Neural progenitor cell (in vitro differentiated cells): Measurements from ENCODE around the gene SSUH2. TPM values are rescaled to one million over a fixed set of nuclear protein-coding genes. Genes with fewer than 3 reads are reported as not detected.

Experiments used
- DNase-seq: peaks from one replicate; pipeline ENCODE4 v3.0.0-alpha.2; 2016; ENCODE audit warnings: low spot score
- H2AFZ ChIP-seq: fragments of 200-600 bp; sonication (generic); replicated peaks from 2 replicates; pipeline ENCODE4 v1.6.1; 2016; ENCODE audit warnings: antibody characterized with exemption
- H3F3A ChIP-seq: fragments of 200-600 bp; sonication (generic); 2 replicates; pipeline ENCODE4 v1.6.1; 2016; ENCODE audit warnings: antibody characterized with exemption, low read depth
- H3K27ac ChIP-seq: fragments of 200-600 bp; sonication (generic); 2 replicates; pipeline ENCODE4 v1.5.1; 2016; ENCODE audit warnings: mild to moderate bottlenecking
- H3K27me3 ChIP-seq: fragments of 200-600 bp; sonication (generic); 2 replicates; pipeline ENCODE4 v1.6.1; 2016; ENCODE audit warnings: mild to moderate bottlenecking, moderate library complexity
- H3K36me3 ChIP-seq: fragments of 200-600 bp; sonication (generic); 2 replicates; pipeline ENCODE4 v1.5.1; 2016
- H3K4me1 ChIP-seq: fragments of 200-600 bp; sonication (generic); 2 replicates; pipeline ENCODE4 v1.6.1; 2016; ENCODE audit warnings: mixed run types
- H3K4me2 ChIP-seq: fragments of 200-600 bp; sonication (generic); 2 replicates; pipeline ENCODE4 v1.6.1; 2016
- H3K4me3 ChIP-seq: fragments of 200-600 bp; sonication (generic); 2 replicates; pipeline ENCODE4 v1.5.1; 2016
- H3K79me2 ChIP-seq: fragments of 200-600 bp; sonication (generic); 2 replicates; pipeline ENCODE4 v1.6.1; 2016; ENCODE audit warnings: low read depth
- H3K9ac ChIP-seq: fragments of 200-600 bp; sonication (generic); 2 replicates; pipeline ENCODE4 v1.6.1; 2016
- H3K9me3 ChIP-seq: fragments of 200-600 bp; sonication (generic); 2 replicates; pipeline ENCODE4 v1.5.1; 2016; ENCODE audit warnings: low read depth
- H4K20me1 ChIP-seq: fragments of 200-600 bp; sonication (generic); 2 replicates; pipeline ENCODE4 v1.6.1; 2016; ENCODE audit warnings: low read depth
- H3K27ac Mint-ChIP-seq: 3 replicates; pipeline ENCODE4 v1.8.0; 2021; ENCODE audit warnings: mixed read lengths
- H3K27me3 Mint-ChIP-seq: 2 replicates; pipeline ENCODE4 v1.8.0; 2022; ENCODE audit warnings: low read depth, mild to moderate bottlenecking, inconsistent platforms, moderate library complexity, mixed read lengths; ENCODE audit not compliant: insufficient read depth
- H3K36me3 Mint-ChIP-seq: 3 replicates; pipeline ENCODE4 v1.8.0; 2021; ENCODE audit warnings: mixed read lengths
- H3K4me1 Mint-ChIP-seq: 3 replicates; pipeline ENCODE4 v1.8.0; 2021; ENCODE audit warnings: mixed read lengths
- H3K4me3 Mint-ChIP-seq: 3 replicates; pipeline ENCODE4 v1.8.0; 2021; ENCODE audit warnings: mild to moderate bottlenecking, moderate library complexity, mixed read lengths
- H3K9me3 Mint-ChIP-seq: 3 replicates; pipeline ENCODE4 v1.8.0; 2020; ENCODE audit warnings: mixed read lengths
- EZH2 ChIP-seq: fragments of 200-600 bp; sonication (generic); IDR thresholded peaks from 2 replicates; pipeline ENCODE4 v1.6.1; 2017; ENCODE audit warnings: antibody characterized with exemption, mild to moderate bottlenecking, moderate library complexity
- EZH2phosphoT487 ChIP-seq: fragments of 200-600 bp; sonication (generic); IDR thresholded peaks from 2 replicates; pipeline ENCODE4 v1.6.1; 2017; ENCODE audit warnings: antibody characterized with exemption
- total RNA-seq: library from RNA; depleted of rRNA; stranded (reverse); fragments of >200 nt; gene quantifications from 2 replicates; pipeline ENCODE4 v1.2.3, GENCODE V29; 2015; ENCODE audit warnings: low replicate concordance
- TF ChIP-seq, protein P1 (sequence below): fragments of 200-600 bp; sonication (generic); IDR thresholded peaks from 2 replicates; pipeline ENCODE4 v1.5.1; 2017; ENCODE audit warnings: antibody characterized with exemption, mild to moderate bottlenecking

Gene SSUH2
- total RNA-seq, 1 donor from 2014 or later: 0.37 TPM

DNA sequence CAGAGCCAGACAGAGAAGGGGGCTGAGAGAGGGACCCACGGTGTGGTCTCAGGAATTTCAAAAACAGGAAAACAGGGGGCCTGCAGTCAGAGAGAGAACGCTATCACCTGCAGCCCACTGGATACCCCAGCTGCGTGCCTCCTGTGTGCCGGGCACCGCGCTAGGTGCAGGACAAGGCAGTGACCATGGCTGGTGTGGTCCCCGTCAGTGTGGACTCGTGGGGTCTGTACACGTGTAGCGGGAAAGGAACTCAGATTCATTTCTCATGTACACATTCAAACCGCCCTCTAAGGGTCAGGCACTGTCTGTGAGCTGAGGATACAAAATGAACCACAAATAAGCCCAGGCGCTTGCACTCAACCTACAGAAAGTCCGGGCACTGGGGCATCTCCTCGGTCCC lies 20.9 kb downstream of the SSUH2 start:
- peaks cover 12% of the 10 kb centered on the region for H3K4me1 ChIP-seq
- peaks cover 5% of the 10 kb centered on the region for H3K27me3 Mint-ChIP-seq
- no peak overlapping the region for H3K4me3 Mint-ChIP-seq
- H4K20me1 ChIP-seq: no peaks in the 10 kb centered on the region
- peaks cover 2% of the 10 kb centered on the region for H3K36me3 Mint-ChIP-seq
- no peaks in the 10 kb centered on the region for H3K27me3 ChIP-seq
- no peaks in the 10 kb centered on the region for H3K79me2 ChIP-seq
- no peaks in the 10 kb centered on the region for H3F3A ChIP-seq
- DNase-seq: no peak
- peaks cover 10% of the 10 kb centered on the region for H3K9me3 Mint-ChIP-seq
- no peak overlapping the region for H3K27ac Mint-ChIP-seq
- no peak overlapping the region for H3K9ac ChIP-seq
- peaks cover 16% of the 10 kb centered on the region for H3K4me1 Mint-ChIP-seq
- no peaks in the 10 kb centered on the region for H3K9me3 ChIP-seq
- no peak overlapping the region for H2AFZ ChIP-seq
- no peaks in the 10 kb centered on the region for H3K36me3 ChIP-seq
- H3K27ac ChIP-seq: no peak overlapping the region
- no peak overlapping the region for H3K4me2 ChIP-seq
- TF ChIP-seq EZH2phosphoT487: no peak
- TF ChIP-seq EZH2: no peak
- TF ChIP-seq, protein P1, sequence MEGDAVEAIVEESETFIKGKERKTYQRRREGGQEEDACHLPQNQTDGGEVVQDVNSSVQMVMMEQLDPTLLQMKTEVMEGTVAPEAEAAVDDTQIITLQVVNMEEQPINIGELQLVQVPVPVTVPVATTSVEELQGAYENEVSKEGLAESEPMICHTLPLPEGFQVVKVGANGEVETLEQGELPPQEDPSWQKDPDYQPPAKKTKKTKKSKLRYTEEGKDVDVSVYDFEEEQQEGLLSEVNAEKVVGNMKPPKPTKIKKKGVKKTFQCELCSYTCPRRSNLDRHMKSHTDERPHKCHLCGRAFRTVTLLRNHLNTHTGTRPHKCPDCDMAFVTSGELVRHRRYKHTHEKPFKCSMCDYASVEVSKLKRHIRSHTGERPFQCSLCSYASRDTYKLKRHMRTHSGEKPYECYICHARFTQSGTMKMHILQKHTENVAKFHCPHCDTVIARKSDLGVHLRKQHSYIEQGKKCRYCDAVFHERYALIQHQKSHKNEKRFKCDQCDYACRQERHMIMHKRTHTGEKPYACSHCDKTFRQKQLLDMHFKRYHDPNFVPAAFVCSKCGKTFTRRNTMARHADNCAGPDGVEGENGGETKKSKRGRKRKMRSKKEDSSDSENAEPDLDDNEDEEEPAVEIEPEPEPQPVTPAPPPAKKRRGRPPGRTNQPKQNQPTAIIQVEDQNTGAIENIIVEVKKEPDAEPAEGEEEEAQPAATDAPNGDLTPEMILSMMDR: no peak
- H3K4me3 ChIP-seq: no peak overlapping the region

DNA sequence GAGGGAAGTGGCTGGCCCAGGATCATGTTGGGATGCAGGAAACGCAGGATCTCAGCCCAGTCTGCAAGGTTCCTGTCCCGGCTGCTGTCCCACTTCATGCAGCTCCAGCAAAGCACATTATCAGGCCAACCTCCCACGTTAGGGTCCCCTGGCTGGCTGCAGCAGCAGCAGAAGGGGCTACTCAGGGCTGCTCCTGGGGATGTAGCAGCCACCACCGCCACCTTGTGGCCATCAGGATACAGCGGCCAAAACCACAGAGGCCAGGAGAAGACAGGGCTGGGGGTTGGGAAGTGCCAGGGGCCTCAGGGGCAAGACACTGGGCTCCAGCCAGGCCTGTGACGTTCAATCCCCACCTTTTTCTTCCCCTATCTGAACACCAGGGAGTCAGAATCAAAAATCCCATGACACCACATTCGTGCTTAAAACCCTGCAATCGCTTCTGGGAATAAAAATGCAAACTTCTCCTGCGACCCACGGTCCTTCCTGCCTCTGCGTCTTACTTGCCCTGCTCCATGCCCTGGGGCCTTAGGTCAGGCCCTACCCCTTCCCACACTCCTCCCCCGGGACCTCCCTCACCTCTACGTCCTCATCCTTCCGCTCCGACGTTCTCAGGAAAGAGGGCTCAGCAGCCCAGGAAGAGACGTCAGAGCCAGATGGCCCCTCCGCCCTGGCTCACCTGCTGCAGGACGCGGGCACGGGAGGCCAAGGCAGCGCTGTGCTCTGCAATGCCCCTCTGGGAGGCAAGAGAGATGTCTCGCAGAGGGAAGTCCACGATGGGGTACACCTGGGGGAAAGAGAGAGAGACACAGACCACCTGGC lies 21.5 kb downstream of the SSUH2 start:
- no peak overlapping the region for H3K27ac ChIP-seq
- TF ChIP-seq EZH2: no peak
- TF ChIP-seq, protein P1: peak; percentile 96
- DNase-seq: peak; percentile 89
- H3K36me3 ChIP-seq: no peaks in the 10 kb centered on the region
- no peaks in the 10 kb centered on the region for H3K27me3 ChIP-seq
- Mint-ChIP-seq H3K4me3 (no peak overlapping the region), H3K36me3 (peaks cover 2% of the 10 kb centered on the region), H3K27ac (peak overlapping the region; percentile 83), H3K27me3 (peaks cover 5% of the 10 kb centered on the region), H3K4me1 (peaks cover 16% of the 10 kb centered on the region), H3K9me3 (peaks cover 10% of the 10 kb centered on the region)
- peak overlapping the region; percentile 56 for H2AFZ ChIP-seq
- no peak overlapping the region for H3K4me2 ChIP-seq
- H3K9me3 ChIP-seq: no peaks in the 10 kb centered on the region
- no peaks in the 10 kb centered on the region for H3K79me2 ChIP-seq
- H3F3A ChIP-seq: no peaks in the 10 kb centered on the region
- no peaks in the 10 kb centered on the region for H4K20me1 ChIP-seq
- H3K4me1 ChIP-seq: peaks cover 12% of the 10 kb centered on the region
- H3K4me3 ChIP-seq: no peak overlapping the region
- no peak overlapping the region for H3K9ac ChIP-seq

DNA sequence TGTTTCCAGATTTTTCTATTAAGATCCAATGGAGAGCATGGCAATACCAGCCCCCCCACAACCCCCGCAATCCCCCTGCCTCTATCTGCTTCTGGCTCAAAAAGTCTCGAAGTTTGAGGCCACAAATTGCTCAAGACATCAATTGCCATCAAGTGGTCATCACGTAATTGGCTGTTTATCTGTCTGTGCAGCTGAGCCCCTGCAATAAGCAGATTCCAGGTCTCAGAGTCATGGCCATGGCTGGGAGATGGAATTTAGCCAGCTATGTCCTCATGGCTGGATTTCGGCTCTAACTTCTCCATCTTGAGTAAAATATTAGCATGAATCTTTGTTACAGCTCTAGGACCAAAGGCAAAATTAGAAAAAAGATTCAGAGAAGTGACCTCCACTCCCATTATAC lies 22.7 kb downstream of the SSUH2 start:
- Histone ChIP-seq H3K79me2 (no peaks in the 10 kb centered on the region), H3K27me3 (no peaks in the 10 kb centered on the region), H3K4me3 (no peak overlapping the region), H2AFZ (no peak overlapping the region), H3K9ac (no peak overlapping the region), H3K4me2 (no peak overlapping the region), H4K20me1 (no peaks in the 10 kb centered on the region), H3K36me3 (no peaks in the 10 kb centered on the region), H3K27ac (no peak overlapping the region), H3K4me1 (peaks cover 12% of the 10 kb centered on the region), H3F3A (no peaks in the 10 kb centered on the region), H3K9me3 (no peaks in the 10 kb centered on the region)
- peaks cover 2% of the 10 kb centered on the region for H3K36me3 Mint-ChIP-seq
- peaks cover 12% of the 10 kb centered on the region for H3K9me3 Mint-ChIP-seq
- H3K4me1 Mint-ChIP-seq: peaks cover 12% of the 10 kb centered on the region
- H3K27me3 Mint-ChIP-seq: peaks cover 5% of the 10 kb centered on the region
- H3K4me3 Mint-ChIP-seq: no peak overlapping the region
- no peak for TF ChIP-seq EZH2
- TF ChIP-seq, protein P1: no peak
- no peak for TF ChIP-seq EZH2phosphoT487
- H3K27ac Mint-ChIP-seq: no peak overlapping the region
- no peak for DNase-seq
